Natural killer cell treated with Interleukin-12 subunit alpha and Interleukin-12 subunit beta and Interleukin-15 and Interleukin-18, amount 100 ng/mL, for 72 hours (primary cell): ENCODE measurements around the gene KISS1. TPM values are rescaled to one million over a fixed set of nuclear protein-coding genes. Genes with fewer than 3 reads are reported as not detected.

ENCODE experiments used
- ATAC-seq, 2 donors: fragments of 150-1000 bp; cut with Tn5 transposase in 1 of 2; sonication (Bioruptor Pico), chemical (Tn5 transposase) in 1 of 2; 2 replicates each; pipeline ENCODE4 v1.10.0; 2021
- DNase-seq: peaks from one replicate; pipeline ENCODE4 v3.0.0; 2022; ENCODE audit warnings: low spot score
- H3K27ac Mint-ChIP-seq, 2 donors: 1 replicate in 1 of 2; 2 replicates in 1 of 2; pipeline ENCODE4 v1.8.0; 2022; ENCODE audit warnings: mixed read lengths in 2 of 2, mild to moderate bottlenecking in 1 of 2, moderate library complexity in 1 of 2
- H3K27me3 Mint-ChIP-seq, 2 donors: 1 replicate in 1 of 2; 2 replicates in 1 of 2; pipeline ENCODE4 v1.8.0; 2022; ENCODE audit warnings: mixed read lengths in 2 of 2
- H3K36me3 Mint-ChIP-seq: one replicate; pipeline ENCODE4 v1.8.0; 2022; ENCODE audit warnings: mixed read lengths
- H3K4me1 Mint-ChIP-seq, 2 donors: 1 replicate in 1 of 2; 2 replicates in 1 of 2; pipeline ENCODE4 v1.8.0; 2022; ENCODE audit warnings: low read depth in 2 of 2, mixed read lengths in 2 of 2, mild to moderate bottlenecking in 1 of 2
- H3K4me3 Mint-ChIP-seq: one replicate; pipeline ENCODE4 v1.8.0; 2022; ENCODE audit warnings: mixed read lengths
- H3K9me3 Mint-ChIP-seq: 2 replicates; pipeline ENCODE4 v1.8.0; 2022; ENCODE audit warnings: mixed read lengths
- total RNA-seq, 2 donors: library from RNA; stranded (reverse); gene quantifications; one replicate each; pipeline ENCODE4 v1.2.3, GENCODE V29; 2022

The KISS1 gene
- total RNA-seq, 2 donors from 2014 or later = not detected

- no peak overlapping the region for H3K4me3 Mint-ChIP-seq
Observed at GRCh38 chr1:204225841-204226735, 29.8 kb upstream of the KISS1 start.

GRCh38 chr1:204224655-204225054, 28.4 kb upstream of the KISS1 start:
- ATAC-seq = no peak
- DNase-seq = no peak
- Mint-ChIP-seq H3K9me3 (no peaks in the 10 kb centered on the region), H3K4me1 (no peaks in the 10 kb centered on the region), H3K4me3 (no peak overlapping the region), H3K36me3 (no peaks in the 10 kb centered on the region), H3K27ac (no peak overlapping the region), H3K27me3 (no peaks in the 10 kb centered on the region)

More at GRCh38 chr1:204225841-204226735, 29.8 kb upstream of the KISS1 start:
- H3K4me1 Mint-ChIP-seq = no peaks in the 10 kb centered on the region
- no peaks in the 10 kb centered on the region for H3K9me3 Mint-ChIP-seq
- H3K27me3 Mint-ChIP-seq = no peaks in the 10 kb centered on the region
- H3K36me3 Mint-ChIP-seq = no peaks in the 10 kb centered on the region
- peak in 1 of 2 donors; percentile 43 for ATAC-seq
- no peak overlapping the region for H3K27ac Mint-ChIP-seq
- no peak for DNase-seq

GRCh38 chr1:204223129-204223860, 27.0 kb upstream of the KISS1 start:
- ATAC-seq (no peak), DNase-seq (no peak)
- H3K27me3 Mint-ChIP-seq = no peaks in the 10 kb centered on the region
- no peaks in the 10 kb centered on the region for H3K9me3 Mint-ChIP-seq
- H3K4me3 Mint-ChIP-seq = no peak overlapping the region
- no peaks in the 10 kb centered on the region for H3K36me3 Mint-ChIP-seq
- H3K4me1 Mint-ChIP-seq = peaks cover 0 to 4% of the 10 kb centered on the region in 2 donors
- H3K27ac Mint-ChIP-seq = no peak overlapping the region

DNA sequence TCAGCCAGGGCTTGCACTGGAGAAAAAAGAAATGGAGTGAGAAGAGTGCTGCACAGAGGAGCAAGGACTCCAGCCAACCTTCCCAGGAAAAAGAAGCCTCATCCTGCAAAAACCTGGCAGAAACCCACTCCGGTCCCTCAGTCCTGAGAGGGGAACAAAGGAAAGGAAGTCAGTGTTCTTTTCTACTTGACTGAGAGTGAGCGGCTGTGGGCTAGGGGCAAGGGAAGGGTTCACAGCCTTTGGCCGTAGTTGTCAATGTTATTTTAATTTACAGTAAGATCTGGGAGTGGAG, 26.4 kb upstream of the KISS1 start:
- H3K4me3 Mint-ChIP-seq = no peak overlapping the region
- ATAC-seq (no peak), DNase-seq (no peak)
- H3K4me1 Mint-ChIP-seq = peaks cover 0 to 4% of the 10 kb centered on the region in 2 donors
- H3K27me3 Mint-ChIP-seq = peaks cover 0 to 2% of the 10 kb centered on the region in 2 donors
- H3K36me3 Mint-ChIP-seq = no peaks in the 10 kb centered on the region
- H3K9me3 Mint-ChIP-seq = no peaks in the 10 kb centered on the region
- no peak overlapping the region for H3K27ac Mint-ChIP-seq

DNA sequence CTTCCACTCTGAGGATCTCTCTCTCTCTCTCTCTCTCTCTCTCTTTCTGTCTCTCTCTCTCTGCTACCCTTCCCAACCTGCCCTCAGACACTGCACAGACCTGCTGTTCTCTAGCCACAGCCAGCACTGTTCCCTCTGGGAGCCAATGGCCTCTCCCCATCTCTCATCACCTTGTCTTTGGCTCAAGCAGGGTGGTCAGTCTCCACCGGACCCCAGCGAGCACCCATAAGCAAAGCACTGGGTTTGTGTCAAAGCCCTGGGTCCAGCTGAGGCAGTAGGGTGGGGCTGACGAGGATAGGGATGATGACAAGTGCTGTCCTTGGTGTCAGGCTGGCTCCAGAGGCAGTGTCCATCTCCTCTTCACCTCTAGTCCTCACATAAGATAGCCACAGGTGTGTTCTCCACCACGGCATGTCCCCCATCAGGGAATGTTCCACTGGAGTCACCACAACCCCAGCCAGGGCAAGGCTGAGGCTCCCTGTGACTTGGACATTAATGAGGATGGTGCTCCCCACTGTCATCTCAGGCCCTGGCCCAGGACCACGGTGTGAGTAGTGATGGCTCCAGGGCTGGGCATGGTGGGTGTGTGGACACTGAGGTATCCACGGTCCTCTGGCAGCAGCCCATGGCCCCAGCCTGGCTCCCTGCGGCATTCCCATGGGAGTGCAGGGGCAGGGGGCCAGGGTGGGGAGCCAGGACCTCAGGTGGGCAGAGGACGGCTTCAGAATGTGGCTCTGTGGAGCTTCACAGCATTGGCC, 25.9 kb upstream of the KISS1 start:
- Mint-ChIP-seq H3K9me3 (no peaks in the 10 kb centered on the region), H3K27me3 (peaks cover 0 to 2% of the 10 kb centered on the region in 2 donors), H3K27ac (no peak overlapping the region), H3K4me1 (peaks cover 0 to 4% of the 10 kb centered on the region in 2 donors), H3K4me3 (no peak overlapping the region), H3K36me3 (no peaks in the 10 kb centered on the region)
- ATAC-seq = no peak
- DNase-seq = no peak

GRCh38 chr1:204221271-204221670, 25.0 kb upstream of the KISS1 start:
- Mint-ChIP-seq H3K27me3 (peaks cover 0 to 2% of the 10 kb centered on the region in 2 donors), H3K36me3 (no peaks in the 10 kb centered on the region), H3K27ac (no peak overlapping the region), H3K4me3 (no peak overlapping the region), H3K9me3 (no peaks in the 10 kb centered on the region), H3K4me1 (peaks cover 0 to 4% of the 10 kb centered on the region in 2 donors)
- DNase-seq (no peak), ATAC-seq (no peak)

- Mint-ChIP-seq H3K4me1 (peaks cover 0 to 4% of the 10 kb centered on the region in 2 donors), H3K4me3 (no peak overlapping the region), H3K36me3 (no peaks in the 10 kb centered on the region), H3K27ac (no peak overlapping the region), H3K9me3 (no peaks in the 10 kb centered on the region), H3K27me3 (peaks cover 0 to 2% of the 10 kb centered on the region in 2 donors)
- no peak for DNase-seq
- no peak for ATAC-seq
Observed at GRCh38 chr1:204219971-204220616, 23.8 kb upstream of the KISS1 start.

GRCh38 chr1:204218552-204218951, 22.3 kb upstream of the KISS1 start:
- peaks cover 4 to 11% of the 10 kb centered on the region in 2 donors for H3K4me1 Mint-ChIP-seq
- DNase-seq = no peak
- H3K36me3 Mint-ChIP-seq = no peaks in the 10 kb centered on the region
- no peak overlapping the region for H3K27ac Mint-ChIP-seq
- no peaks in the 10 kb centered on the region for H3K9me3 Mint-ChIP-seq
- peaks cover 0 to 5% of the 10 kb centered on the region in 2 donors for H3K27me3 Mint-ChIP-seq
- no peak overlapping the region for H3K4me3 Mint-ChIP-seq
- ATAC-seq = no peak

DNA sequence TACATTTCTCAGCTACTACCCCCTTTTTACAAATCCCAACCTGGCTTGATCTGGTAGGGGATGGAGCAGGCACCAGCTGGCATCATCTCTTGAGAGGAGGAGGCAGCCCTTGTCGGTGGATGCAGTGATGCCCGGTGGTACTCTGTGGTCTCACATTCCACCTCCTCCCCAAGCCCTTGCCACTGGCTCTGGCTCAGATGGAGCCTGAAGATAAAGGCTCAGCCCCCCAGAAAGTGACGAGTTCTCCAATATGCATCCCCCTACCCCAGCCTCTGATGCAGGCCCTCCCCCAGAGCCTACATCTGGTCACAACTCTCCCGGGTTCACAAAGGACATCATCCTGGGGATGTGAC, 21.3 kb upstream of the KISS1 start:
- Mint-ChIP-seq H3K4me3 (no peak overlapping the region), H3K4me1 (peaks cover 4 to 11% of the 10 kb centered on the region in 2 donors), H3K9me3 (no peaks in the 10 kb centered on the region), H3K27ac (no peak overlapping the region), H3K36me3 (no peaks in the 10 kb centered on the region), H3K27me3 (peaks cover 0 to 5% of the 10 kb centered on the region in 2 donors)
- ATAC-seq (no peak), DNase-seq (no peak)

- H3K9me3 Mint-ChIP-seq = no peaks in the 10 kb centered on the region
- peaks cover 4 to 11% of the 10 kb centered on the region in 2 donors for H3K4me1 Mint-ChIP-seq
Observed at GRCh38 chr1:204216880-204217647, 20.8 kb upstream of the KISS1 start.

GRCh38 chr1:204216236-204216635, 19.9 kb upstream of the KISS1 start:
- Mint-ChIP-seq H3K9me3 (no peaks in the 10 kb centered on the region), H3K4me1 (peaks cover 4 to 11% of the 10 kb centered on the region in 2 donors), H3K27ac (no peak overlapping the region), H3K36me3 (no peaks in the 10 kb centered on the region), H3K27me3 (peaks cover 0 to 5% of the 10 kb centered on the region in 2 donors), H3K4me3 (no peak overlapping the region)
- DNase-seq (no peak), ATAC-seq (no peak)

More at GRCh38 chr1:204216880-204217647, 20.8 kb upstream of the KISS1 start:
- H3K36me3 Mint-ChIP-seq = no peaks in the 10 kb centered on the region
- H3K27me3 Mint-ChIP-seq = peaks cover 0 to 5% of the 10 kb centered on the region in 2 donors
- H3K27ac Mint-ChIP-seq = no peak overlapping the region
- DNase-seq (no peak), ATAC-seq (no peak)
- no peak overlapping the region for H3K4me3 Mint-ChIP-seq

DNA sequence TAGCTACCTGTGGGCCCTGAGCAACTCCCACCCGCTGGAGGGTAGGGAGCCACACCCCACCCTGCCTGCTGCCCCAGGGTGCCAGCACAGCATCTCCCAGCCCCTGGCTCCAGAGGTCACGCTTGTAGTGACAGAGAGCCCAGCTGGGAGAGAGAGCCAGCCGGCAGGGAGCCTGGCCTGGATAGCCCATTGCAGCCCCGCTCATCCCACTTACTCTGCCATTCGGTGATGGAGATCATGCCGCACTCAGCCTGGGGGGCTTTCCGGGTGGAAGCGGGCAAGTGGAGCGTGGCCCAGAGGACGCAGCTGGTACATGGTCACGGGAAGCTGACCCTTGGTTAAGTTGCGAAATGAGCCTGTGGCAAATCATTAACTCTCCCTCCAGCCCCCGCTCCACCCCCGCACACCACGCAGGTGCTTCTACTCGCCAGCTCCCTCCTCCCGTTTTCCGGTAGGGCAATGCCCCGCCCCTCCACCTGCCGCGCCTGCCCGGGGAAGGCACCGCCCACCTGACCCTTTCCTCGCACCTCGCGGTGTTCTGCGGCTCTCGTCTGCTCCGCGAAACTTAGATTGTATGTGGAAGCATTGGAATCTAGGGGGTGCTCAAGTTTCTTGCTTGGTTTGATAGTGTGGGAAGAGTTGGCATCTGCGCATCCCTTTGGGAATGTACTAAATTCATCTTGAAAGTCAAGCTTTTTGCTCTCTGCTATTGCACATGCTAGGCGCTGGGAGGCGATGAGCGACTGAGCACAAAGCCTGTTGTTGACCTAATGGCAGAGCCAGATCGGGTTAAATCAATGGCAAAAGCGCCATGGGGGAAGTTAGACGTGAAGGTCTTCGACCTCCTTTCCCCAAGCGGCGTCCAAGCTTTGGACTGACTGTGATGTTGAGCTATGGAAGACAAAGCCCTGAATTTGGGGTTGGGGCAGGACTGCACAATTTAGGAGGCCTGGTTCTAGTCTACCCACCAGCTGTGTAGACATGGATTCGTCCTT, 17.7 kb upstream of the KISS1 start, which contains the start of gene GOLT1A:
GOLT1A (minus strand) TSS at position 321 of the 995 bp plus-strand sequence; CDS start at position 239, 82 bp downstream.
- no peak for DNase-seq
- Mint-ChIP-seq H3K27ac (no peak within 1 kb of the TSS), H3K4me3 (peak within 1 kb of the TSS; percentile 52)

More for the DNA sequence above, 17.7 kb upstream of the KISS1 start, which contains the start of gene GOLT1A:
- ATAC-seq = peak in 1 of 2 donors; percentile 25
- Mint-ChIP-seq H3K36me3 (no peaks in the 10 kb centered on the region), H3K4me1 (peaks cover 4 to 11% of the 10 kb centered on the region in 2 donors), H3K9me3 (no peaks in the 10 kb centered on the region), H3K27me3 (peaks cover 0 to 8% of the 10 kb centered on the region in 2 donors)
